C4-2B (cell line): ENCODE results near the gene MED19.

Experiments used
- CTCF ChIP-seq: fragments of 450-650 bp; conservative IDR thresholded peaks from 2 replicates; pipeline ENCODE4 v1.5.1; 2017; ENCODE audit warnings: mild to moderate bottlenecking
- ZFX ChIP-seq: fragments of 450-650 bp; IDR thresholded peaks from 2 replicates; pipeline ENCODE4 v1.6.1; 2017

GRCh38 chr11:57745206-57745605 is 33.2 kb upstream of the MED19 start:
- no peak for TF ChIP-seq CTCF
- TF ChIP-seq ZFX: no peak
